Dendritic cell treated with granulocyte-macrophage colony-stimulating factor and Interleukin-4, amounts not matched to agents 40 ng/mL and 50 ng/mL, for 4 days (primary cell): ENCODE results near the gene SETBP1.

Experiments
- H3K27ac Mint-ChIP-seq: one replicate; pipeline ENCODE4 v1.8.0; 2022; ENCODE audit warnings: mild to moderate bottlenecking, mixed read lengths
- H3K27me3 Mint-ChIP-seq: one replicate; pipeline ENCODE4 v1.8.0; 2022; ENCODE audit warnings: mild to moderate bottlenecking, mixed read lengths
- H3K36me3 Mint-ChIP-seq: one replicate; pipeline ENCODE4 v1.8.0; 2022; ENCODE audit warnings: low read depth, mixed read lengths
- H3K4me1 Mint-ChIP-seq: one replicate; pipeline ENCODE4 v1.8.0; 2022; ENCODE audit warnings: low read depth, mixed read lengths
- H3K4me3 Mint-ChIP-seq: one replicate; pipeline ENCODE4 v1.8.0; 2022; ENCODE audit warnings: mild to moderate bottlenecking, moderate library complexity, mixed read lengths
- H3K9me3 Mint-ChIP-seq: one replicate; pipeline ENCODE4 v1.8.0; 2022; ENCODE audit warnings: mixed read lengths
- intact Hi-C: fragments of 100-400 bp; cut with micrococcal nuclease; formaldehyde crosslinking; loops from one replicate; pipeline ENCODE4 v1.15.0; 2022

The SETBP1 gene

GRCh38 chr18:44736664-44737380, 56.1 kb downstream of the SETBP1 start:
- H3K4me1 Mint-ChIP-seq: peaks cover 39% of the 10 kb centered on the region
- H3K36me3 Mint-ChIP-seq: no peaks in the 10 kb centered on the region
- intact Hi-C loops: loop anchor here (10.0 kb wide), 1 partner anchor 52 kb away; the partner anchor contains the start of gene SETBP1
- H3K4me3 Mint-ChIP-seq: no peak overlapping the region
- H3K27ac Mint-ChIP-seq: no peak overlapping the region
- H3K9me3 Mint-ChIP-seq: no peaks in the 10 kb centered on the region
- H3K27me3 Mint-ChIP-seq: peaks cover 91% of the 10 kb centered on the region

- Mint-ChIP-seq H3K27me3 (peaks cover 91% of the 10 kb centered on the region), H3K27ac (no peak overlapping the region), H3K9me3 (no peaks in the 10 kb centered on the region), H3K4me1 (peaks cover 32% of the 10 kb centered on the region), H3K4me3 (no peak overlapping the region), H3K36me3 (no peaks in the 10 kb centered on the region)
- intact Hi-C loops: loop anchor here (10.0 kb wide), 1 partner anchor 53 kb away; the partner anchor contains the start of gene SETBP1
These were observed 56.9 kb downstream of the SETBP1 start for GRCh38 chr18:44737623-44738022.

GRCh38 chr18:44740000-44740399, 59.3 kb downstream of the SETBP1 start:
- Mint-ChIP-seq H3K27me3 (peaks cover 94% of the 10 kb centered on the region), H3K4me1 (peaks cover 17% of the 10 kb centered on the region), H3K36me3 (no peaks in the 10 kb centered on the region), H3K9me3 (no peaks in the 10 kb centered on the region), H3K4me3 (no peak overlapping the region), H3K27ac (no peak overlapping the region)
- intact Hi-C loops: loop anchor here (10.0 kb wide), 1 partner anchor 55 kb away; the partner anchor contains the start of gene SETBP1

- no peaks in the 10 kb centered on the region for H3K36me3 Mint-ChIP-seq
- peaks cover 94% of the 10 kb centered on the region for H3K27me3 Mint-ChIP-seq
- H3K4me3 Mint-ChIP-seq: no peak overlapping the region
- H3K9me3 Mint-ChIP-seq: no peaks in the 10 kb centered on the region
- no peak overlapping the region for H3K27ac Mint-ChIP-seq
- H3K4me1 Mint-ChIP-seq: peaks cover 11% of the 10 kb centered on the region
- intact Hi-C loops: no loop called here
These were observed 60.4 kb downstream of the SETBP1 start for GRCh38 chr18:44741085-44741484.

GRCh38 chr18:44741511-44741910, 60.8 kb downstream of the SETBP1 start:
- H3K4me3 Mint-ChIP-seq: no peak overlapping the region
- H3K27ac Mint-ChIP-seq: no peak overlapping the region

GRCh38 chr18:44742126-44742525, 61.4 kb downstream of the SETBP1 start:
- Mint-ChIP-seq H3K9me3 (no peaks in the 10 kb centered on the region), H3K4me1 (peaks cover 6% of the 10 kb centered on the region), H3K27me3 (peaks cover 96% of the 10 kb centered on the region), H3K4me3 (no peak overlapping the region), H3K36me3 (no peaks in the 10 kb centered on the region), H3K27ac (no peak overlapping the region)
- intact Hi-C loops: no loop called here

More at GRCh38 chr18:44741511-44741910, 60.8 kb downstream of the SETBP1 start:
- Mint-ChIP-seq H3K36me3 (no peaks in the 10 kb centered on the region), H3K9me3 (no peaks in the 10 kb centered on the region), H3K27me3 (peaks cover 96% of the 10 kb centered on the region), H3K4me1 (peaks cover 11% of the 10 kb centered on the region)
- intact Hi-C loops: no loop called here

- intact Hi-C loops: no loop called here
- Mint-ChIP-seq H3K27ac (no peak overlapping the region), H3K27me3 (peaks cover 98% of the 10 kb centered on the region), H3K9me3 (no peaks in the 10 kb centered on the region), H3K4me1 (peaks cover 7% of the 10 kb centered on the region), H3K4me3 (no peak overlapping the region), H3K36me3 (no peaks in the 10 kb centered on the region)
These were observed 62.1 kb downstream of the SETBP1 start for GRCh38 chr18:44742718-44743311.

GRCh38 chr18:44743631-44744030, 62.9 kb downstream of the SETBP1 start:
- peaks cover 98% of the 10 kb centered on the region for H3K27me3 Mint-ChIP-seq
- H3K36me3 Mint-ChIP-seq: no peaks in the 10 kb centered on the region
- H3K4me1 Mint-ChIP-seq: peaks cover 10% of the 10 kb centered on the region
- no peak overlapping the region for H3K27ac Mint-ChIP-seq
- intact Hi-C loops: no loop called here
- H3K9me3 Mint-ChIP-seq: no peaks in the 10 kb centered on the region
- H3K4me3 Mint-ChIP-seq: no peak overlapping the region

- intact Hi-C loops: no loop called here
- Mint-ChIP-seq H3K27me3 (peaks cover 99% of the 10 kb centered on the region), H3K4me1 (peaks cover 10% of the 10 kb centered on the region), H3K27ac (no peak overlapping the region), H3K36me3 (no peaks in the 10 kb centered on the region), H3K4me3 (no peak overlapping the region), H3K9me3 (no peaks in the 10 kb centered on the region)
These were observed 63.8 kb downstream of the SETBP1 start for GRCh38 chr18:44744161-44745121.

GRCh38 chr18:44747157-44747556, 66.5 kb downstream of the SETBP1 start:
- Mint-ChIP-seq H3K27me3 (peaks cover 94% of the 10 kb centered on the region), H3K27ac (no peak overlapping the region), H3K4me1 (peaks cover 16% of the 10 kb centered on the region), H3K36me3 (no peaks in the 10 kb centered on the region), H3K9me3 (no peaks in the 10 kb centered on the region), H3K4me3 (no peak overlapping the region)
- intact Hi-C loops: no loop called here

GRCh38 chr18:44748582-44748981, 67.9 kb downstream of the SETBP1 start:
- peaks cover 88% of the 10 kb centered on the region for H3K27me3 Mint-ChIP-seq
- no peak overlapping the region for H3K4me3 Mint-ChIP-seq

GRCh38 chr18:44750774-44751173, 70.1 kb downstream of the SETBP1 start:
- H3K36me3 Mint-ChIP-seq: no peaks in the 10 kb centered on the region
- intact Hi-C loops: no loop called here
- H3K9me3 Mint-ChIP-seq: no peaks in the 10 kb centered on the region

More at GRCh38 chr18:44748582-44748981, 67.9 kb downstream of the SETBP1 start:
- no peaks in the 10 kb centered on the region for H3K36me3 Mint-ChIP-seq
- H3K27ac Mint-ChIP-seq: no peak overlapping the region
- peaks cover 10% of the 10 kb centered on the region for H3K4me1 Mint-ChIP-seq
- intact Hi-C loops: no loop called here
- H3K9me3 Mint-ChIP-seq: no peaks in the 10 kb centered on the region

GRCh38 chr18:44754567-44754966, 73.9 kb downstream of the SETBP1 start:
- no peak overlapping the region for H3K27ac Mint-ChIP-seq

More at GRCh38 chr18:44750774-44751173, 70.1 kb downstream of the SETBP1 start:
- H3K4me3 Mint-ChIP-seq: no peak overlapping the region
- H3K27ac Mint-ChIP-seq: no peak overlapping the region
- H3K27me3 Mint-ChIP-seq: peaks cover 81% of the 10 kb centered on the region
- peaks cover 10% of the 10 kb centered on the region for H3K4me1 Mint-ChIP-seq

More at GRCh38 chr18:44754567-44754966, 73.9 kb downstream of the SETBP1 start:
- Mint-ChIP-seq H3K4me3 (no peak overlapping the region), H3K9me3 (no peaks in the 10 kb centered on the region), H3K4me1 (peaks cover 18% of the 10 kb centered on the region), H3K36me3 (no peaks in the 10 kb centered on the region), H3K27me3 (peaks cover 65% of the 10 kb centered on the region)
- intact Hi-C loops: no loop called here
